PC-3 (cell line): ENCODE results near the gene NUMA1.

Source experiments
- CTCF ChIP-seq: fragments of 300-600 bp; sonication (generic); conservative IDR thresholded peaks from 2 replicates; pipeline ENCODE4 v1.5.1; 2017; ENCODE audit warnings: antibody characterized with exemption, low read depth, mild to moderate bottlenecking, low read length
- EZH2 ChIP-seq: fragments of 300-600 bp; sonication (generic); IDR thresholded peaks from one replicate; pipeline ENCODE4 v1.6.1; 2017; ENCODE audit warnings: antibody characterized with exemption, mild to moderate bottlenecking, low read length; ENCODE audit not compliant: unreplicated experiment
- EZH2phosphoT487 ChIP-seq: fragments of 300-600 bp; sonication (generic); IDR thresholded peaks from 2 replicates; pipeline ENCODE4 v1.6.1; 2018; ENCODE audit warnings: mild to moderate bottlenecking, antibody characterized with exemption, low read length, borderline replicate concordance

GRCh38 chr11:71999798-72000197, 80.5 kb downstream of the NUMA1 start:
- TF ChIP-seq CTCF = no peak
- no peak for TF ChIP-seq EZH2phosphoT487
- no peak for TF ChIP-seq EZH2
